NCI-H1417 treated with DMSO at 0.1 percent for 48 hours (cell line): ENCODE results near the gene LCN1.
"Not testable (repeated sequence)": the region's sequence is repeated elsewhere in the genome, so short reads cannot be mapped to it uniquely, and the experiment has no call there.

Source experiments
- DNase-seq: peaks from one replicate; lab custom pipeline; 2025; lab: John Stamatoyannopoulos, UW

LCN1 gene

DNA sequence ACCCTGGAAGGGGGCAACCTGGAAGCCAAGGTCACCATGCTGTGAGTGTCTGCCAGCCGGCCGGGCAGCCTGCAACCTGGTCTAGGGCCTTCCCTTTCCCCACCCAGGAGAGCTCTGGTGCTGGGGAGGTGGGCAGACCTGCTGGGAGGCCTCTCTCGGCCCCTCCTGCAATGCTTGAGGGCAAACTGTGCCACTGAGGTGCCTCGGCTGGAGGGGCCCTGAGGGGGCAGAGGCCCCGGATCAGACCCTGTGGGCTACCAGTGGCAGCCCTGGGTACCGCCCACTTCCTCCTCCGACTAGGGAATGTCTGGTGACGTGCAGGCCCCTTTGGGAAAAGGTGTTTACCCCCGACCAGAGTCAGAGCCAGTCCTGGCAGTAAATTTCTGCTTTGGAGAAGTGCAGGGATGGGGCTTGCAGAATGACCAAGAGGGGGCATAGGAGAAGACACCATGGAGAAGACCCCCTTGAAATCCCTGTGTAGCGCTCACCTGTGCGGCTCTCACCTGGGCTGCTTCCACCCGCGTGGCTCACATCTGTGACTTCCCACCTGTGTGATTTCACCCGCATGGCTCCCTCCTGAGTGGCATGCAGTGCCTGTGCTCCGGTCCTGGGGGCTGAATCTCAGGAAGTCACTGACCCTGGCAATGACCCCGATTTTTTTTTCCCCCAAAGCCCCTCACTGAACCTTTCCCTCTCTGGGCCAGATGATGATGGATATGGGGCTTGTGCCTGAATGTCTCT is 1.1 kb downstream of the LCN1 start:
- no peak for DNase-seq

DNA sequence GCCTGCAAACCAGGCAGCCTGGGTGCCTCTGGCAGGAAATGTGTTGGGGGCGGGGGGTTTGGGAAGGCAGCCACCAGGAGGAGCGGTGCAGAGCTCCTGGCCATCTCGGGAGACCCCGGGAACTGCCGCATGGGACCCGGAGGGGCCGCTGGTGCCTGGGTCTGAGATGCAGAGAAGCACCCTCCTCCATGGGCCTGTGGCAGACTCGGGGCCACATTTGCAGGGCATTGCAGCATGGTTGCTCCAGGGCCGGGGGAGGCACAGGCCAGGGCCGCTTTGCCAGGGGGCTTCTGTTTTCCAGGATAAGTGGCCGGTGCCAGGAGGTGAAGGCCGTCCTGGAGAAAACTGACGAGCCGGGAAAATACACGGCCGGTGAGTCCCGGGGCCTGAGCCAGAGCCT is 1.7 kb downstream of the LCN1 start:
- no peak for DNase-seq

GRCh38 chr9:135523521-135524129 is 2.4 kb downstream of the LCN1 start:
- no peak for DNase-seq

DNA sequence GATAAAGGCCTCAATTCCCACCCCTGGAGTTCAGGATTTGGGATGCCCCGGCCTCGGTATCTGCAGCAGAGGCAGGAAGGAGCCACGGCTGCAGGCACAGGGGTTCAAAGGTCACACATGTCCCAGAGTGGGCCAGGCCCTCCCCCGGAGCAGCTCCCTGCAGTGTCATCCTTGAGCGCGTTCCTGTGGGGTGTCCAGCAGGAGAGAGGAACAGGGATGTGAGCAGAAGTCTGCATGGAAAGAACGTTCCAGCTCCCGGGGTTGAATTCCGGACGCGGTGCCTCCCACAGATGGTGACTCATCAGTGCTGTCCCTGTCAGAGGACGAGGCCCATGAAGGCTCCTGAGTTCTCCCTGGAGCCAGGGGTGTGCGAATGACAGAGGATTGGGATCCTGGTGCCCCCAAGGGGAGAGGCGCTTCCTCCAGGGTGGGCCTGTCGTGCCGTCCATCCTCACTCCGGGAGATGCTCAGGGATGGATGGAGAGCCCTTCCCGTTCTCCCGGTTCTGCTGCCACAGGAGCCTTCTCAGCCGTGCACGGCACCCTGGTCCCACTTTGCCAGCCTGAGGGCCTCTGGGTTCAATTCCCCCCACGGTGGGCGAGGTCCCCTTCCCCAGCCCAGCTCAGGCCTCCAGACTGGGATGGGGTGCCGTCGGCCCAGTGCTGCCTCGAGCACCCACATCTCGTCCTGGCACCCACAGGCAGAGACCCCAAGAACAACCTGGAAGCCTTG is 3.1 kb downstream of the LCN1 start:
- DNase-seq = no peak

DNA sequence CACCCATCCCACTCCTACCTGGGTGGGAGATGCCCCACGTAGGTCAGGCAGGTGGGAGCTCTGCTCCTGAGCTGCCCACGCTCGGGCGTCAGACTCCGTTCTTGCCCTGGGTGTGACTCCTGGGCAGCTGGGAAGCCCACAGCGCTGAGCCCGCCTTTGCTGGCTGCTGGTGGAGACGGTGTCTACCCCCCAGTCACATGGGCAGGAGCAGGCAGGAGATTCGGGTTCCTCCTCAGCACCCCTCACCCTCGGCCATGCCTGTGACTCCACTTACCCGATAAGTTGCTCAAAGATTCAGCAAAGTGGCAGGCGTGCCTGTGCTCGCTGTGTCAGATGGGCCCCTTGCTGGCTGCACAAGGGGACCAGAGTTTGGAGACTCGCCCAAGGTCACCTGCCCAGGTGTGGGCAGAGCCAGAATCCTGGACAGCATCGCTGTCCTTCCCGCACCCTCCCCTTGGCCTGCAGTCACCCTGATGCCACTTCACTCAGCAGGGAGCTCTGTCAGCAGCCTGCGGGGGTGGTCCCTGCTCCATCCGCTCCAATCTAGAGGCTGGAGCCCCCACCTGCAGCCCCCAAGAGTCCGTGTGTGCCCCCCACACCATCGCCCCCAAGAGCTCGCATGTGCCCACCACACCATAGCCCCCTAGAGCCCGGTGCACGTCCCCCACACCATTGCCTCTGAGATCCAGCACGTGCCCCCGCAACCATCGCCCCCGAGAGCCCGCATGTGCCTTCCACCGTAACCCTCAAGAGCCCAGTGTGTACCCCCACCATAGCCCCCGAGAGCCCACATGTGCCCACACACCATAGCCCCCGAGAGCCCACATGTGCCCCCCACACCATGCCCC is 4.2 kb downstream of the LCN1 start:
- DNase-seq = no peak

GRCh38 chr9:135526089-135526729 is 5.0 kb downstream of the LCN1 start:
- DNase-seq = no peak

GRCh38 chr9:135526730-135527571 is 5.7 kb downstream of the LCN1 start:
- DNase-seq = no peak

DNA sequence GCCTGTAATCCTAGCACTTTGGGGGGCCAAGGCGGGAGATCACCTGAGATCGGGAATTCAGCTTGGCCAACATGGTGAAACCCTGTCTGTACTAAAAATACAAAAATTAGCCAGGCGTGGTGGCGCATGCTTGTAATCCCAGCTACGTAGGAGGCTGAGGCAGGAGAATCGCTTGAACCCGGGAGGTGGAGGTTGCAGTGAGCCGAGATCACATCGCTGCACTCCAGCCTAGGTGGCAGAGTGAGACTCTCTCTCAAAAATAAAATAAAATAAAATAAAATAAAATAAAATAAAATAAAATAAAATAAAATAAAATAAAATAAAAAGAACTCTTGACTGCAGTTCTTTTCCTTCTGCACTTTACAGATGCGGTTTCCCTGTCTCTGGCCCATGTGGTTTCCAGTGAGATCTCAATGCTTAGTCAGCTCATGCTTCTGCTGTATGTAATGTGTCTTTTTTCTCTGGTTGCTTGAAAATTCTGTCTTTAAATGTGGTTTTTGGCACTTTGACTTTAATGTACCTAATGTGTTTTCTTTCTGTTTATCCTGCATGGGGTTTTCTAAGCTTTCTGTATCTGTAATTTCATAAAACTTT is 7.7 kb downstream of the LCN1 start:
- DNase-seq = not testable (repeated sequence)

DNA sequence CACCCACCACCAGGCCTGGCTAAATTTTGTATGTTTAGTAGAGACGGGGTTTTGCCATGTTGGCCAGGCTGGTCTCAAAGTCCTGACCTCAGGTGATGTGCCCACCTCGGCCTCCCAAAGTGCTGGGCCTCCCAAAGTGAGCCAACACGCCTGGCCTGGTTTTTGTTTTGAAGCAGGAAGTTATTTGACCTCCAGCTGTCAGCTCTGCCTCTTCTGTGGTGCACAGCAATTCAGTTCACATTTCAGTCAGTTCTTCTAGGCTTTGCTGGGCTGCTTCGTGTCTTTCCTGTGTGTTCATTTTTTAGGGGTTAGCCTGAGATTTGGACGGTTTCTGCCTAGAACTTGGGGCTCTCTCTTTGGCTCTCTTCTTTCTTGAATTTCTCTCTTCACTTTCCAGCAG is 8.9 kb downstream of the LCN1 start:
- DNase-seq = no peak

GRCh38 chr9:135531096-135531495 is 9.9 kb downstream of the LCN1 start:
- no peak for DNase-seq

GRCh38 chr9:135533113-135533512 is 11.9 kb downstream of the LCN1 start:
- no peak for DNase-seq

DNA sequence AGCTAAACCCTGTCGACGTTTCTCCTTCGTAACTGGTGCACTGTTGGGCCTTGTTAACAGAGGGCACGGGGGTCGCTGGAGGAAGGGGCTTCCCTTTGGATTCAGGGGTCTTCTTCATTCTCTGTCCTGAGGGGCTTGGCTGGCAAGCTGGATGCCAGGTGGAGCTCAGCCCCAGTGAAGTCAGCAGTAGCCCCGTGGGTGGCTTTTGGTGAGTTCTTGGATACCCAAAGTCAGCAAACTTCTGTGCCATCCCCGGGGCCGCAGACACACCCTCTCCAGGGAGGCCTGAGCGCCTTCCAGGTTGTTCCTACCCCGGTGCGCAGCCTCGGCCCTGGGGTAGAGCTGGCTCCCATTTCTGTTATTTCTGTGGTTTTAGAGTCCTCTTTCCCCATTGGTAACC is 12.4 kb downstream of the LCN1 start:
- DNase-seq = no peak

GRCh38 chr9:135534192-135534711 is 13.0 kb downstream of the LCN1 start:
- not testable (repeated sequence) for DNase-seq

DNA sequence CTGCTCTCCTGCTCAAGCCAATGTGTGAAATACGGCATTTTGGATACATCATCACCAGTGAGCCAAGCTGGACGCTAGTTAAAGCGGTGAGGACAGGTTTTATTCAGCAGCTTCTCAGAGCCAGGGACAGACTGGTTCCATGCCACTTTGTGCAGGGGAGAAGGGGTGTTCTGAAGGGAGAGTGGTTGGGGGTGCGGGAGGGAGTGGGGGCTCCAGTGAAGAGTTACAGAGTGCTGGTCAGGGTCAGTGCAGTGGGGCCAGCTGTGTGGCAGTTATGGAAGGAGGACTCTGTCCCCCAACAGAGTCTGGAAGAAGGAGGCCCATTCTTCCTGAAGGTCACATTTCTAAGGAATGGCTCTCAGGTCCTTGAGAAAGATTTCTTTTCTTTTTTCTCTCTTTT is 13.6 kb downstream of the LCN1 start:
- not testable (repeated sequence) for DNase-seq

GRCh38 chr9:135535631-135536030 is 14.4 kb downstream of the LCN1 start:
- not testable (repeated sequence) for DNase-seq

- no peak for DNase-seq
Observed at GRCh38 chr9:135536216-135536615, 15.0 kb downstream of the LCN1 start.

DNA sequence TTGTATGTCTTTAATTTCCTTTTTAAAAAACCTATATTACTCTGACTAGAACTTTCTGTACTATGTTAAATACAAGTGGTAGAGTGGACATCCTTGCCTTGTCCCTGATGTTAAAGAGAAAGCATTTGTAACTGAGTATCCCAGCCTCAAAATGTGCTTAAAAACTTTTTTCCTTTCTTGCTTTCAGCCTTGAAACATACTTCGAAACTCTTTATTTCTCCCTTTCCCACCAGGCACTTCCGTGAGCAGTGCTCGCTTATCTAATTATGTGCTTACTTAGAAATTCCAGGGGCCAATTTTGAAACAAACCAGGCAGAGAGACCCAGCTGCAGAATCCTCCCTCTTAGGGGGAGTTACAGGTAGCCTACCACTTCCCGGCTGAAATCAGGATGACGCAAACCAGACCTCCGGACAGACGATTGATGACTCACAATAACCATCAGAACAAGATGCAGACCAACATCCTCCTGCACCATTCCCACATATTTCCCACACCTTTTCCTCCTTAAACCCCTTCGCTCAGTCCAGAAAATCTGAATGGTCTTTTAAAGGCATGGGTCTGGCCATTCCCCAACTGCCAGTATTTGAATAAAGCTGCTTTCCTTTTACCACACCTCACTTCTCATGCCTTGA is 22.1 kb downstream of the LCN1 start:
- DNase-seq = not testable (repeated sequence)

GRCh38 chr9:135544981-135545635 is 23.9 kb downstream of the LCN1 start:
- no peak for DNase-seq

DNA sequence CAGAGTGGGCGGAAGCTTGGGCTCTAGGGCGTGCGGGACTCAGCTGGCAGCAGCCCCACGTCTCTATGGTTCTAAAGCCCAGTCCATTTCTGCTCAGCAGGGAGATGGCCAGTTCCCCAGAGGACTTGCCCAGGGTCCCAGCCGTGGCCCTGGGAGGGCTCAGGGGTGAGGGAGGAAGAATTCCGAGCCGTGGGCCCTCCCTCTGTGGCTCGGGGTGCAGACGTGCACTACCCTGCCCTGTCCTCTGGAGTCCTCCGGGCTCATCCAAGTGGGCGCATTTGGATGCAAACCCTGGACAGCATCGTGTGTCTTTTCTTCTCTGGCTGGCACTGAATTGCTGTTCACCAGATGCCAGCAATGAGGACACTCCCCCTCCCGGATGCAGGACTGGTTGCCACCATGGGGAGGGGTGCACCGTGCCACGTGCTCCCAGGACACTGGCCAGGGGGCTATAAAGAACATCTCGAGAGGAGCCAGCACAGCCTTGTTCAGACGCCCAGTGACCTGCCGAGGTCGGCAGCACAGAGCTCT is 24.5 kb downstream of the LCN1 start, which contains the start of gene OBP2A:
OBP2A (plus strand) TSS at position 481 of the 531 bp plus-strand sequence. CDS start 55 bp downstream, outside the sequence.
- not testable (repeated sequence) for DNase-seq
